ENCODE data around the gene UNCX. TPM values are rescaled to one million over a fixed set of nuclear protein-coding genes. Genes with fewer than 3 reads are reported as not detected.
A peak's percentile ranks its signal among the peaks of the same experiment; 100 is the strongest.
"Not testable (repeated sequence)": the region's sequence is repeated elsewhere in the genome, so short reads cannot be mapped to it uniquely, and the experiment has no call there.

UNCX gene
- total RNA-seq, 6 experiments from 2014 or later: not detected

- Histone ChIP-seq H3K27me3 (no peaks in the 10 kb centered on the region), H3K4me1 (no peaks in the 10 kb centered on the region), H3K27ac (no peak overlapping the region), H3K9me3 (no peaks in the 10 kb centered on the region), H3K4me3 (no peak overlapping the region), H3K36me3 (no peaks in the 10 kb centered on the region)
- ATAC-seq (no peak), DNase-seq (peak in 2 of 3 donors; percentile 9 to 34)
- no peak for TF ChIP-seq CTCF (IDR thresholded peaks at IDR 0.05)
- no peak for TF ChIP-seq POLR2A (IDR thresholded peaks at IDR 0.05)
- intact Hi-C loops (cut with DNase I): no loop called here
- 65% methylated on average over 5 of the region's 13 CpGs for WGBS (ENCODE audit: insufficient coverage, low coverage, low lambda C conversion rate, missing lambda C conversion rate)
These were observed 25.2 kb downstream of the UNCX start for GRCh38 chr7:1257863-1258262.

GRCh38 chr7:1259621-1260243 lies 27.1 kb downstream of the UNCX start:
- Histone ChIP-seq H3K27ac (no peak overlapping the region), H3K9me3 (no peaks in the 10 kb centered on the region), H3K4me3 (no peak overlapping the region), H3K4me1 (no peaks in the 10 kb centered on the region), H3K27me3 (no peaks in the 10 kb centered on the region), H3K36me3 (no peaks in the 10 kb centered on the region)
- intact Hi-C loops (cut with DNase I): no loop called here
- DNase-seq: peak in 2 of 3 donors; percentile 11 to 46
- no CpG with 5 or more reads among the region's 21 CpGs for WGBS (ENCODE audit: insufficient coverage, low coverage, low lambda C conversion rate, missing lambda C conversion rate)
- TF ChIP-seq POLR2A (IDR thresholded peaks at IDR 0.05) (no peak), CTCF (IDR thresholded peaks at IDR 0.05) (no peak)
- peak in 1 of 4 donors; percentile 4 for ATAC-seq

GRCh38 chr7:1260244-1260635 lies 27.6 kb downstream of the UNCX start:
- H3K4me1 ChIP-seq: no peaks in the 10 kb centered on the region
- ATAC-seq (no peak), DNase-seq (peak in 1 of 3 donors; percentile 43)
- TF ChIP-seq POLR2A (IDR thresholded peaks at IDR 0.05) (no peak), CTCF (IDR thresholded peaks at IDR 0.05) (no peak)
- H3K27ac ChIP-seq: no peak overlapping the region
- no peak overlapping the region for H3K4me3 ChIP-seq
- intact Hi-C loops (cut with DNase I): no loop called here
- no peaks in the 10 kb centered on the region for H3K27me3 ChIP-seq
- no peaks in the 10 kb centered on the region for H3K9me3 ChIP-seq
- WGBS (ENCODE audit: insufficient coverage, low coverage, low lambda C conversion rate, missing lambda C conversion rate): 23% methylated on average over 2 of the region's 21 CpGs
- no peaks in the 10 kb centered on the region for H3K36me3 ChIP-seq

- H3K36me3 ChIP-seq; H3K4me3 ChIP-seq; H3K27me3 ChIP-seq; ATAC-seq; H3K27ac ChIP-seq; intact Hi-C loops (cut with DNase I); H3K4me1 ChIP-seq; H3K9me3 ChIP-seq: not testable (repeated sequence)
- DNase-seq: peak in 2 of 3 donors; percentile 5 to 8
- 45% methylated on average over 10 of the region's 10 CpGs for WGBS (ENCODE audit: insufficient coverage, low coverage, low lambda C conversion rate, missing lambda C conversion rate)
These were observed 28.4 kb downstream of the UNCX start for GRCh38 chr7:1261036-1261435.

GRCh38 chr7:1262441-1262840 lies 29.8 kb downstream of the UNCX start:
- no peak overlapping the region for H3K4me3 ChIP-seq
- TF ChIP-seq POLR2A (IDR thresholded peaks at IDR 0.05) (no peak), CTCF (IDR thresholded peaks at IDR 0.05) (no peak)
- H3K9me3 ChIP-seq: no peaks in the 10 kb centered on the region
- intact Hi-C loops (cut with DNase I): no loop called here
- H3K27ac ChIP-seq: no peak overlapping the region
- 48% methylated on average over 8 of the region's 13 CpGs for WGBS (ENCODE audit: insufficient coverage, low coverage, low lambda C conversion rate, missing lambda C conversion rate)
- ATAC-seq (no peak), DNase-seq (peak in 2 of 3 donors; percentile 10 to 29)
- no peaks in the 10 kb centered on the region for H3K4me1 ChIP-seq
- H3K36me3 ChIP-seq: no peaks in the 10 kb centered on the region
- no peaks in the 10 kb centered on the region for H3K27me3 ChIP-seq
